NB4 (cell line): ENCODE data around the gene SLC35F2.

Experiments
- CTCF ChIP-seq: IDR thresholded peaks from one replicate; pipeline ENCODE4 v1.5.1; 2012; ENCODE audit warnings: low read depth, low read length
- POLR2A ChIP-seq: IDR thresholded peaks from 2 replicates; pipeline ENCODE4 v1.6.1; 2011; ENCODE audit warnings: mild to moderate bottlenecking; ENCODE audit not compliant: insufficient read length; ENCODE audit errors: extremely low read depth

GRCh38 chr11:107780136-107780535, 78.5 kb downstream of the SLC35F2 start:
- TF ChIP-seq CTCF = no peak
- TF ChIP-seq POLR2A = no peak
